BE2C (cell line): ENCODE results near the gene GPR35.

Experiments
- DNase-seq: peaks from one replicate; pipeline ENCODE4 v3.0.0-alpha.2; 2020
- H3K27me3 ChIP-seq: fragments of 250-450 bp; sonication (Bioruptor Pico); 2 replicates; pipeline ENCODE4 v1.5.1; 2020; ENCODE audit warnings: mild to moderate bottlenecking
- H3K36me3 ChIP-seq: fragments of 250-450 bp; sonication (Bioruptor Pico); 2 replicates; pipeline ENCODE4 v1.5.1; 2020; ENCODE audit warnings: mild to moderate bottlenecking
- H3K4me1 ChIP-seq: fragments of 250-450 bp; sonication (Bioruptor Pico); 2 replicates; pipeline ENCODE4 v1.5.1; 2020
- H3K4me3 ChIP-seq: 2 replicates; pipeline ENCODE4 v1.5.1; 2011; ENCODE audit warnings: low read depth, low read length
- H3K9me3 ChIP-seq: fragments of 250-450 bp; sonication (Bioruptor Pico); 2 replicates; pipeline ENCODE4 v1.5.1; 2020
- TF ChIP-seq, protein P1 (sequence below): IDR thresholded peaks from 2 replicates; pipeline ENCODE4 v1.5.1; 2012; ENCODE audit warnings: mild to moderate bottlenecking, low read depth, low read length

Gene GPR35

DNA sequence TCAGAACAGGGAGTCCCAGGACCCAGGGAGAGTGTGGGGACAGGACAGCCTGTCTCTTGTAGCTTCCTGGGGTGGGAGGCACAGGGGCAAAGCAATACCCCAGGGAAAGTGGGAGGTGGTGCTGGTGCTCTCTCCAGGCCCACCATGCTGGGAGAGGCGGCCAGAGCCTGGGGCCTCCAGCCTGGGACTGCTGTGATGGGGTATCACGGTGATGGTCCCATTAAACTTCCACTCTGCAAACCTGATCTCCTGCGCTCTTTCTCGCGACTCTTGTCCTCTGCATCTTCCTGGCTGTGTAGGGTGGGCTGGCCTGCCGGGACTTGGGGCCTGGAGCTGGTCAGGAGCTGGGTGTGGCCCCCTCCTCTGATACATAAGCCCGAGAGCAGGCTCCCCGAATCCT lies 46.8 kb upstream of the GPR35 start:
- H3K27me3 ChIP-seq = no peaks in the 10 kb centered on the region
- no peaks in the 10 kb centered on the region for H3K4me1 ChIP-seq
- no peaks in the 10 kb centered on the region for H3K9me3 ChIP-seq
- DNase-seq = no peak
- H3K36me3 ChIP-seq = peaks cover 26% of the 10 kb centered on the region
- H3K4me3 ChIP-seq = no peak overlapping the region
- TF ChIP-seq, protein P1, sequence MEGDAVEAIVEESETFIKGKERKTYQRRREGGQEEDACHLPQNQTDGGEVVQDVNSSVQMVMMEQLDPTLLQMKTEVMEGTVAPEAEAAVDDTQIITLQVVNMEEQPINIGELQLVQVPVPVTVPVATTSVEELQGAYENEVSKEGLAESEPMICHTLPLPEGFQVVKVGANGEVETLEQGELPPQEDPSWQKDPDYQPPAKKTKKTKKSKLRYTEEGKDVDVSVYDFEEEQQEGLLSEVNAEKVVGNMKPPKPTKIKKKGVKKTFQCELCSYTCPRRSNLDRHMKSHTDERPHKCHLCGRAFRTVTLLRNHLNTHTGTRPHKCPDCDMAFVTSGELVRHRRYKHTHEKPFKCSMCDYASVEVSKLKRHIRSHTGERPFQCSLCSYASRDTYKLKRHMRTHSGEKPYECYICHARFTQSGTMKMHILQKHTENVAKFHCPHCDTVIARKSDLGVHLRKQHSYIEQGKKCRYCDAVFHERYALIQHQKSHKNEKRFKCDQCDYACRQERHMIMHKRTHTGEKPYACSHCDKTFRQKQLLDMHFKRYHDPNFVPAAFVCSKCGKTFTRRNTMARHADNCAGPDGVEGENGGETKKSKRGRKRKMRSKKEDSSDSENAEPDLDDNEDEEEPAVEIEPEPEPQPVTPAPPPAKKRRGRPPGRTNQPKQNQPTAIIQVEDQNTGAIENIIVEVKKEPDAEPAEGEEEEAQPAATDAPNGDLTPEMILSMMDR = no peak

DNA sequence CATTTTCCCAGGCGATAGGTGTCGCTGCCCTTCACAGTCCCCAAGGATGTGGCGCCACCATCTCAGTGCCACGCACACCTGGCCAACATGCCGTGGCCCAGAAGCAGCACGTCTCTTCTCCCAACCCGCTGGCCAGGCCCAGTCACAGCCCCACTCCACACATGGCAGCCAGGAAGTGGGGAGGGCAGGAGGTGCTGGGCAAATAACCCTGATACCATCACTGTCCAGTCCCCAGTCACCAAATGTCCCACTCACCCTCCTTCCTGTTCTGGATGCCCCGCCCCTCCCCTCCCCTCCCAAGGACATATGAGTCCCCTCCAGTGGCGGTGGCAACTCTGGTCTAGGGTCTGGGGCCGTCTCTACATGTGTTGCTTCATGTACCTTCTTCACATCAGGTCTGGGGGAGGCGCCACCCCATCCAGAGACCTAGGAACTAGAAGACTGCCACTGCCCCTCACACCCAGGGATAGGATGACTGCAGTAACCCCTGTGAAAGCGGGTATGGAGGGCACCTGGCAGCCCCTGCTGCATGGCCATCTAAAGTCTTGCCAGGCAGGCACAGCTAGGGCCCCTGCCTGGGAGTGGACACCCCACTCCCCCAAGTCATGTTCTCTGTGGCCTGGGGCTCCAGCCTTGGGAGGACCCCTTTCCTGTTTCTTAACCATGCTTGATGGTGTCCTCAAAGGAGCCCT lies 46.1 kb upstream of the GPR35 start:
- no peaks in the 10 kb centered on the region for H3K4me1 ChIP-seq
- H3K27me3 ChIP-seq = no peaks in the 10 kb centered on the region
- TF ChIP-seq, protein P1 = no peak
- H3K36me3 ChIP-seq = peaks cover 26% of the 10 kb centered on the region
- H3K9me3 ChIP-seq = no peaks in the 10 kb centered on the region
- no peak for DNase-seq
- no peak overlapping the region for H3K4me3 ChIP-seq

DNA sequence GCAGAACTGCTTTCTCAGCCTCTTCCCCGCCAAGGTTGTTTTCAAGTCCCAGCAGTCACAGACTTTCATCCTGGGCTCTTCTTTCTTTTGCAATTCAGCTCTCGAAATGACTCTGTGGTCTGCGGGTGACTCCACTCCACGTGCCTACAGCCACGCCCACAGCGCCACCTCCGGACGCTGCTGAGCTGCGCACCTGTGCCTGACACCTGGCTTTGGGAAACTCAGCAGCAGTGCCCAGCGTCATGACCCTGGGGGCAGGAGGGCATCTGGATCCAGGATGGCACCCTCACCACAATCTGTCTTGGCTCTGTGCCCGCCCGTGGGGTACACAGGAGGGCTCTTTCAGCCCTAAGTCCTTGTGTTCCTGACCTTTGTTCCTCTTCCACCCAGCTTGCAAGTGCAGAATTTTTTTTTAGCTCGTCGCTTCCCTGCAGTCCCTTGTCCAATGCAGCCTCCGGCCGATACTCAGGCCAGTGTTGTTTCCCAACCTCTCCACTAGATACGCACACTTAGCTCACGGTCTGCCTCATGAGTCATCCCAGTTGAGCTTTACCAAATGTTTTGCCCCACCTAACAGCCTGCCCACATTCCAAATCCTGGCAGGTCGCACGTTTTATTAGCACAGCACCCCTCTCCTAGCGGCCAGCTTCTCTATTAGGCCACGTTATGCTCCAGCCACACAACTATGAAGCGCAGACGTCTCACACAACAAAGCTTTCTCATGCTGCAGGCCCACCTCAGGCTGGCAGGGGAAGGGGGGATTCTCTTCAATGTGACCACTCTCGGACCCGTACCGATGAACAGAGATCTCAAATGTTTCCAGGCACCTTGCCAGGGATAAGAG lies 45.3 kb upstream of the GPR35 start:
- Histone ChIP-seq H3K4me3 (no peak overlapping the region), H3K9me3 (no peaks in the 10 kb centered on the region), H3K4me1 (no peaks in the 10 kb centered on the region), H3K36me3 (peaks cover 21% of the 10 kb centered on the region), H3K27me3 (no peaks in the 10 kb centered on the region)
- no peak for DNase-seq
- TF ChIP-seq, protein P1 = no peak

DNA sequence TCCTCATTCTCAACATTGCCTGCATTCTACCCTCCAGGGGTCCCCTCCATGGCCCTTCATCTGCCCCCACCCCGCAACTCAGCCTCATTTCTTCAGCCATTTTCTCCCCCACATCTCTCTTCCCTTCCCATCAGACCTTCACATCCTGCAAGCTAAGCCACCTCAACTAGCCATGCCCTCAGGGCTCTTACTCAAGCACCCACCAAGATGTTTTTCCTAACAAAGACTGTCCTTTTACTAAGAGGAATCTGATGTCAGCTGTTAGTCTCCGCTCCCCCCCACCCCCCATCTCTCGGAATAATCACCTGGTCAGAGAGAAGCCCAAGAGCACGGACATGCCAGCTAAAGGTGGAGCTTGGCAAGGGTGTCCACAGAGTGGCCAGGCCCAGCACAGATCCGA lies 43.5 kb upstream of the GPR35 start:
- H3K36me3 ChIP-seq = peaks cover 16% of the 10 kb centered on the region
- TF ChIP-seq, protein P1 = no peak
- no peaks in the 10 kb centered on the region for H3K27me3 ChIP-seq
- H3K4me3 ChIP-seq = no peak overlapping the region
- no peak for DNase-seq
- H3K9me3 ChIP-seq = no peaks in the 10 kb centered on the region
- no peaks in the 10 kb centered on the region for H3K4me1 ChIP-seq

DNA sequence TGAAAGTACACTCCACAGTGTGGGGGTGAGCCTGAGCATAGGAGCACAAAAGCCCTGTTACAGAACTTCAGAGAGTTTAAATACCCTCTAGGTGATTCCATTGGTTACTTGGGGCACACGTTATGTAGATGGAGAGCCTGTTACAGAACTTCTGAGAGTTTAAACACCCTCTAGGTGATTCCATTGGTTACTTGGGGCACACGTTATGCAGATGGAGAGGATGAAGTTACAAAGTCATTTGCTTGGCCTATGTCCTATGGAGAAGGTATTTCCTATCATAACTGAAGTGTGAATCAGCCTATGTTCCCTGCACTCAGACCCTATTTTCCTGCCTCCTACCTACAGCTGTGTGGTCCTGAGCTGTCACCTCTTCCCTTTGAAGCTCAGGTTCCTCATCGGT lies 42.5 kb upstream of the GPR35 start:
- no peaks in the 10 kb centered on the region for H3K4me1 ChIP-seq
- DNase-seq = no peak

More for the DNA sequence above, 42.5 kb upstream of the GPR35 start:
- Histone ChIP-seq H3K9me3 (no peaks in the 10 kb centered on the region), H3K27me3 (no peaks in the 10 kb centered on the region), H3K4me3 (no peak overlapping the region), H3K36me3 (peaks cover 7% of the 10 kb centered on the region)
- TF ChIP-seq, protein P1 = no peak
